AG09319 (cell line): ENCODE results near the gene RFC4.
"Not testable (repeated sequence)": the region's sequence is repeated elsewhere in the genome, so short reads cannot be mapped to it uniquely, and the experiment has no call there.

Source experiments
- DNase-seq: peaks from one replicate; pipeline ENCODE4 v3.0.0-alpha.2; 2010; ENCODE audit warnings: low read depth; ENCODE audit errors: extremely low read depth
- CTCF ChIP-seq: IDR thresholded peaks from 2 replicates; pipeline ENCODE4 v1.5.1; 2011; ENCODE audit warnings: low read depth, mild to moderate bottlenecking, inconsistent platforms, low read length, moderate library complexity

RFC4 gene

GRCh38 chr3:186806089-186807055, at the start of gene RFC4:
Gene RFC4, minus strand, starts transcription at chr3:186806482. Its CDS starts 1,769 bp downstream, at chr3:186804713.
- TF ChIP-seq CTCF = no peak
- DNase-seq = no peak

DNA sequence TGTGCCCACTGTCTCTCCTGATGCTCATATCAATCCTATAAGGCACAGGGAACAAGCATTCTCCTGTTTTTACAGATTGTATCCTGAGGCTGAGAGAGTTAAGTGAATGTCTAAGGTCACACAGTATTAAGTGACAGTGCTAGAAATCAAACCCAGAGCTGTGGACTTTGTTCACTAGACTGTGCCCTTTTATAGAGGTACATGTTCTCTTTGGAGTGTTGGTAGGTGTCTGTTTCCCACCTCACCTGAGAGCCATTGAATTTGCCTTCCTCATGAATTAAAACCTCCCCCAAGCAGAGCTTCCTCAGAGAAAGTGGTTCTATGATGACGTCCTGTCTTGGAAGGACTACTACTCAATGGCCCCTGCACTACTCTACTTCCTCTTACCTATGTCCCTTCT, 48.7 kb upstream of the RFC4 start:
- no peak for DNase-seq
- no peak for TF ChIP-seq CTCF

DNA sequence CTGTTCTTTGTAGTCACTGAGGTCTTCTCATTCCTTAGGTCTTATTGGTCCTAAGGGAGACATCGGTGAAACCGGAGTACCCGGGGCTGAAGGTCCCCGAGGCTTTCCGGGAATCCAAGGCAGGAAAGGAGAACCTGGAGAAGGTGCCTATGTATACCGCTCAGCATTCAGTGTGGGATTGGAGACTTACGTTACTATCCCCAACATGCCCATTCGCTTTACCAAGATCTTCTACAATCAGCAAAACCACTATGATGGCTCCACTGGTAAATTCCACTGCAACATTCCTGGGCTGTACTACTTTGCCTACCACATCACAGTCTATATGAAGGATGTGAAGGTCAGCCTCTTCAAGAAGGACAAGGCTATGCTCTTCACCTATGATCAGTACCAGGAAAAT, 47.9 kb upstream of the RFC4 start:
- DNase-seq = no peak
- TF ChIP-seq CTCF = no peak

DNA sequence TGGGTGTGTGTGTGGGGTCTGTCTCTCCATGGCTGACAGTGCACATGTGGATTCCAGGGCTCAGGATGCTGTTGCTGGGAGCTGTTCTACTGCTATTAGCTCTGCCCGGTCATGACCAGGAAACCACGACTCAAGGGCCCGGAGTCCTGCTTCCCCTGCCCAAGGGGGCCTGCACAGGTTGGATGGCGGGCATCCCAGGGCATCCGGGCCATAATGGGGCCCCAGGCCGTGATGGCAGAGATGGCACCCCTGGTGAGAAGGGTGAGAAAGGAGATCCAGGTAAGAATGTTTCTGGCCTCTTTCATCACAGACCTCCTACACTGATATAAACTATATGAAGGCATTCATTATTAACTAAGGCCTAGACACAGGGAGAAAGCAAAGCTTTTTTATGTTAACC, 46.7 kb upstream of the RFC4 start:
- no peak for DNase-seq
- TF ChIP-seq CTCF = no peak

- DNase-seq = not testable (repeated sequence)
These were observed 45.6 kb upstream of the RFC4 start for GRCh38 chr3:186851835-186852234.

DNA sequence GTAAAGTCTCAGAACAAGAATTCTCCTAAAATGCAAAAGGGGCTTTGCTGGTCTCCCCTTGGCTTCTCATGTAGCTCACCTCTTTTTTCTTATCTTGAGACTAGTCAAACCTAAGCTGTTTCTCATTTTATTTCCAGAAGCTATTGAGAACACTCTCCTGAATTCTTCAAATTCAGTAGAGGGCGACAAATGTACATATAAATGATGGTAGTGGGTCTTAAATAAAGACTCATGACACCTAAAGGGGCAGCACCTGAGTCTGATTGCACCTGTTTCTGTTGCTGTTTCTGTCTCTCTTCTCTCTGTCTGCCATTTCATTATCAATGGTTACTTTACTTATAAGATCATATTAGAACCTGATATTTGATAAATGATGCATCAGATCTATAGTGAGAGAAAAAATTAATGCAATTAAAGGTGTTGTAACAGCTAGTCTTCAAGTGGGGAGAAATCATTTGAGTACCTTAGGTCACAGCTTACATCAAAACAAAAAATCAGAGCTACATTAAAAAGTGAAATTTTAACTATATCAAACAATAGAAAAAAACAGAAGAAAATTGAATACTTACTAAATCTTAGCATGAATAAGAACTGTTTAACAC, 43.2 kb upstream of the RFC4 start:
- peak; percentile 5 for TF ChIP-seq CTCF
- DNase-seq = no peak

GRCh38 chr3:186847437-186847836, 41.2 kb upstream of the RFC4 start:
- no peak for TF ChIP-seq CTCF
- no peak for DNase-seq

- TF ChIP-seq CTCF = no peak
- no peak for DNase-seq
These were observed 39.5 kb upstream of the RFC4 start for GRCh38 chr3:186845756-186846155.
